ENCODE data around the gene CHST11.
"Not testable (repeated sequence)": the region's sequence is repeated elsewhere in the genome, so short reads cannot be mapped to it uniquely, and the experiment has no call there.

The CHST11 gene

DNA sequence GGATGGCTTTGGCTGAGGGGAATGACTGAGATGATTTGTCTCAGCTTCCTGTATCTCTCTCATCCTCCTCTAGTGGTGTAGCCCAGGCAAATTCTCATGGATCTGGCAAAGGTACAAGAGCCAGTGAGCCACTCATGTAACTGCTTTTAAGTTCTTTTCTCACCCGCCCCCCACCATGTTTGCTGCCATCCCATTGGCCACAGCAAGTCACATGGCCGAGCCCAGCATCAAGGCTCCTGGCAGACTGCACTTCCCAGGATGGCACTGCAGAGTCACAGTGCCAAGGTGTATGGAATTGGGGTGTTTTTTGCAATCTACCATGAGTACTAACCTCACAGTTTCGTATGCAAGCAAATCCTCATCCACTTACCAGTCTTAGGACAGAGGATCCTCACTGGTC, 50.9 kb downstream of the CHST11 start:
- peak; percentile 64 for DNase-seq

DNA sequence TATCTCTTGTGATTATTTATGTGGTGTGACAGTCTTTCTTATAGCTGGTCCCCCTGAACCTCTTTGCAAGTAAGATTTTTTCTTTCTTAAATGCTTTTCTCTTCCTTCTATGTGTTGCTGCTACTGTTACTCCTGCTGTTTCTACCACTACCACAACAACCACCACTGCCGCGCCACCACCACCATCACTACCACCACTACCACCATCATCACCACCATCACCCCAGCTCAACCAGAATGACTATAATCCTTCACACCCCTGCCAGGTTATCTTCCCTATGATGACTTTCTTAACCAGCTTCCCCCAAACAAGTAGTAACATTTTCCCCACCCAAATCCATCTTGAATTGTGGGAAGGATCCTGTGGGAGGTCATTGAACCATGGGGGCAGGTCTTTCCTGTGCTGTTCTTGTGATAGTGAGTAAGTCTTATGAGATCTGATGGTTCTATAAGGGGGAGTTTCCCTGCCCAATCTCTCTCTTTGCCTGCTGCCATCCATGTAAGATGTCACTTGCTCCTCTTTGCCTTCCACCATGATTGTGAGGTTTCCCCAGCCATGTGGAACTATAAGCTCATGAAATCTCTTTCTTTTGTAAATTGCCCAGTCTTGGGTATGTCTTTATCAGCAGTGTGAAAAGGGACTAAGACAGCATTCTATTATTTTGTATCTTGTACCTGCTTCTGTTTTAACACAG, 52.2 kb downstream of the CHST11 start:
- DNase-seq, result no peak

GRCh38 chr12:104510145-104510872, 53.6 kb downstream of the CHST11 start:
- no peak for DNase-seq

- no peak for DNase-seq
Observed at GRCh38 chr12:104510873-104511440, 54.2 kb downstream of the CHST11 start.

DNA sequence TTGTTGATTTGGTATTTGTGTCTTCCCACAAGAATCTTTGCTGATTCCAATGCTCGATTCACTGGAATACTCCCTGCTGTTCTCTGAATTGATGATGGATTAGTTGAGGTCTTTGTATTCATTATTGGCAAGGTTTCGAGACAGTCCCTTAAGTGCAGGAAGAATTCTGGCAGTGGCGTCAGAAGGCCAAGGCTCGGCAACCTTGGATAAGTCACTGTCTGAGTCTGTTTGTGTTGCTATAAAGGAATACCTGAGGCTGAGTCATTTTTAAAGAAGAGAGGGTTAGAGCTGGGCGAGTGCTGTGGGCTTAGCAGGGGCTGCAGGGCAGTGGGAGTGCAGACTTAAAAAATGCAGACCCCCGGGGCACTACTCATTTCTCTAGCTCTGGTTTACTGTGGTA, 56.9 kb downstream of the CHST11 start:
- no peak for DNase-seq

- DNase-seq, result no peak
Observed at GRCh38 chr12:104514092-104514810, 57.5 kb downstream of the CHST11 start.

DNA sequence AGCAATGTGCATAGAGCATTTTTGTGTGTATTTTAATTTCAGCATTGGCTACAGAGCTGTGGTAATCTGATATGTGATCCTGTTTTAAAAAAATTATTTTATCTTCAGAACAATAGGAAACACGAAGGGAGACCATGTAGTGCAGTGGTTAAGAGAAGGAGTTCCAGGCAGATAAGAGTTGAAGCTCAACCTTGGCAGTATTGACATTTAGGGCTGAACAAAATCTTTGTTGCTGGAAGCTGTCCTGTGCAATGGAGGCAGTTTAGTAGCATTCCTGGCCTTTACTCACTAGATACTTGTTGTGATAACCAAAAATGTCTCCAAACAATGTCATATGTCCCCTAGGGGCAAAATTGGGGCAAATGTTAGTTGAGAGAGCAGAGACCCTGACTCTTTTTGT, 59.2 kb downstream of the CHST11 start:
- no peak for DNase-seq

DNA sequence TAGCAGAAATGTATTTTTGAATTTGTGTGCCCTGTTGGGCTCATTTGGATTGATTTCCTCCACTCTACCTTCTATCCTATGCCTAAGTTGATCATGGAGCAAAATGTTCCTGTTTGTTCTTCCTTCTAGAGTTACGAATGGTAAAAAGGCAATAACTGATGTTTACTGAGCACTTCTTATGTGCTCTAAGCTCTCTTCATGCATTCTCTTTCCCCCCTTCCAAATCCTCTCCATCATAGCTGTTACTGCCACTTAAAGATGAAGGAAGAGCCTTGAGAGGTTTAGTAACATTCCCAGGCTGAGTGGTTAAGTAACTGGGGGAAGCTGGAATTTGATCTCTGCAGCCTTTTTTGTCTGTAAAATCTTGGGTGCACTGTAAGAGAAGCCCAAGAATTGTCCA, 60.1 kb downstream of the CHST11 start:
- DNase-seq, result no peak

DNA sequence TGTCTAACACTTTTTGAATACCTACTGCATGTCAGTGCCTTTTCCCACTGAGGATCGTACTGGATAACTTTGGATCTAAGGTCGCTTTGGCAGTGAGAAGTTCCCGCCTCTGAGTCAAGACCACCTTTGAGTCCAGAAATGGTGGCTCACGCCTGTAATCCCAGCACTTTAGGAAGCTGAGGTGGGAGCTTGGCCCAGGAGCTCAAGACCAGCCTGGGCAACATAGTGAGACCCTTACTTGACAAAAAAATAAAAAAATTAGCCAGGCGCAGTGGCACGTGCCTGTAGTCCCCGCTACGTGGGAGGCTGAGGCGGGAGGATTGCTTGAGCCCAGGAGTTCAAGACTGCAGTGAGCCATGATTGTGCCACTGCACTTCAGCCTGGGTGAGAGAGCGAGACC, 61.1 kb downstream of the CHST11 start:
- DNase-seq, result no peak

DNA sequence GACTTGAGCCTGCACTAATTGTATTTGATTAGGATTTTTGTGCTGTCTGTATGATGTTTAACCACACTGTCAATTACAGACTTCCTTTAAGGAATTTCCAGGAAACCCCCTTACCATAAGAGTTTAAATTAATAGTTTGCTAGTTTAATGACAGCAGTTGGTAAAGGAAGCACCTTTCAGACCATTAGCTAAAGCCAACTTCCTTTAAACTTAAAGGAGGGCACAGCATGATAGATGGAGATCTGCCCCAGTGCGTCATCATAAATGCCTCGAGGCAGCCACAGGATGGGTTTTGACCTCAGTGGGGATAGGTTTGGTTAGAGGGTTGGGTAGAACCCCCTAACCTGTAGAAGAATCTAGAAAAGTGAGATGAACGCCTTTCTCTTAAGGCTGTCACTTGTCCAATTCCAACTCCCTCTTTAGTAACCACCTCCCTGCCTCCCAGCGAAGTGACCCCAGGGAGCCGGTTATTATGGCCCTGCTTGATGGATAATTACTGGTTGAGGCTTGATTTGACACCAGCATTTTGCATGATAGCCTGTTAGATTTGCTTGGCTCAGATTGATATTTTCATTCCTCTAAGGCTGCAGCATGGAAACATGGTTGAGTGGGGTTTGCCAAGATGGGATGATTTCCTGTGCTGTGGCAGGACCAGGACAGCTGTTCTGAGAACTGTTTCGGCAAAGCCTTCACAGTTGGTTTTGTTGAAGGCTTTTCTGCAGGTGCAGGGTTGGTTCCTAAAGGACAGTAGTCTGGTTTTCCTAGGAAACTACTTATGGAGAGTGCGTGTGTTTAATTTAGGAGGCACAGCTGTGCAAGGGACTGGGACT, 62.7 kb downstream of the CHST11 start:
- DNase-seq, result no peak

- no peak for DNase-seq
Observed at GRCh38 chr12:104520242-104520900, 63.6 kb downstream of the CHST11 start.

GRCh38 chr12:104521731-104522130, 65.0 kb downstream of the CHST11 start:
- no peak for DNase-seq

DNA sequence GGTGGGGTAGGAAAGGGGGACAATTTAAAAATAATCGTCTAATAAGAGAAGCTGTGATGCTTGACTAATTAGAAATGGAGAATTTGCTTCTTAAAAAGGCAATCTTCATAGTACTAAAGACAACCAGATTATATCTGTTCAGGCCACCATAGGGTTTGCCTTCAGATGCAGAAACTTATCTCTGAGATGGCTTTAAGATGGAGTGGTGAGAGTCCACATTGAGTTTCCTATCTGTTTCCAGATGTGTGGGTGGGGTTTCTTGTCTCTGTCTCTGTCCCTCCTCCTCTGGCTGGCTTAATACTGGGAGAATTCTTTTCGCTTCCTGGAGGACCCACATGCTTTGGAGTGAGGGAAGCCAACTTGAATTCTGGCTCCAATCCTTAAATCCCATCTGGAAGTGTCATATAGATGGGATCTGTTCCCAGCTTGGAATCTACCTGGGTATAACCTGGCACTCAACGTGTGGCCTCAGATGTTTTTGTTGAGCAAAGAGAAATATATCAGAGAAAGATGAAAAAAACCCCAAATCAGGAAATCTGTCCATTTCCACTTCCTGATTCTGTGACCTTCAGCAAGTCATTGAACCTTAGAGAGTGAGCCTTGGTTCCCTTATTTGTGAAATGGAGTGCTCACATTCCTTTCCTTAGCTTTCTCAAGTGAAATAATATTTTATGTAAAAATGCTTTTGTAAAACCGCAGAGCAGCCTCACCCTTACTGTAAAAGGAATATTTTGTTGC, 66.4 kb downstream of the CHST11 start:
- DNase-seq, result no peak

- DNase-seq, result no peak
Observed at GRCh38 chr12:104524034-104524832, 67.5 kb downstream of the CHST11 start.

DNA sequence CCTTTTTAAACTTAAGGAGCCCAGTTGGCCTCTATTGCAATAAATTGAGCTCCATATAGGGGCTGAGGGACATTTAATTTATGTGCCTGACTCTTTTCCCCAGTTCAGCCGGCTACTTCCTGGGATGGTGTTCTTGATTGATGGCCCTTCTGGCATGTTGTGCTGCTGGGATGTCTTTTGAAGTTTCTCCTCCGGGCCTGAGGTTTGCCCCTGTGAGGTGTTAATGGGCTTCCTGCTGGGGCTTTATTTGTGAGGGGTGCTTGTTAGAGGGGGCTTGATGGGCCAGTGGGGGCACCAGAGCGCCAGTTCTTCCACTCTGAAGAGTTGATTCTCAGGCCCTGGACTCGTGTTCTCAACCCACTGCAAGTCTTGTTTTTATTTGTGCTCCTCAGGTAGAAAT, 69.6 kb downstream of the CHST11 start:
- DNase-seq, result no peak

- no peak for DNase-seq
Observed at GRCh38 chr12:104526751-104527150, 70.0 kb downstream of the CHST11 start.

- not testable (repeated sequence) for DNase-seq
Observed at GRCh38 chr12:104527653-104528052, 70.9 kb downstream of the CHST11 start.

DNA sequence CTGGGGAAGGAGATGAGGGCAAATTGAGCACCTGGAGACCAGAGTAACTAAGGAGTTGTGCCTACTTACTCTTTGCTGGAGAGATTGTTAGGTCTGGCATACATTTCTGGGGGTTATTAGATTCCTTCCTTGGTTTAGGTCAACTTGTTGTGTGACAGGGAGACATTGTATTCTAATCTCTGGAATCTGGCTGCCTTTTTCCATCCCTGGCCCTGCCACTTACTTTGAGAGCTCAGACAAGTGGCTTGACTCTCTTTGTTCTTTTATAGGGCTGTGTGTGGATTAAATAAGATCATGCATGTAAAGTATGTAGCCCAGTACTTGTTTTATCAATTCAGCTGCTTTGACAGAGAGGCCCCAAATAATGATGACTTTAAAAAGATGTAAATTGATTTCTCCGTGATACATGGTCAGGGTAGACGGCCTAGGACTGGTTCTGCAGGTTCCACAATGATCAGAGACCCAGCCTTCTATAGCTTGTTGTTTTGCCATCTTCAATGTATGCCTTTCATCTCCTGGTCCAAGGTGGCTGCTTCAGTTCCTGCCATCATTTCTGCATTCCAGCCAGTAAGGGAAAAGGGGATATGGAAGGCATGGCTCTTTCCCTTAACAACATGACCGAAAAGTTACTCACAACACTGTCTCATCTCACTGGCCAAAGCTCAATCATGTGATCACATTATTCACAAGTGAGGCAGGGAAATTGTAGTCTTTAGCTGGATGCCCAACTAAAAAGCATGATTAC, 72.6 kb downstream of the CHST11 start:
- DNase-seq, result no peak

DNA sequence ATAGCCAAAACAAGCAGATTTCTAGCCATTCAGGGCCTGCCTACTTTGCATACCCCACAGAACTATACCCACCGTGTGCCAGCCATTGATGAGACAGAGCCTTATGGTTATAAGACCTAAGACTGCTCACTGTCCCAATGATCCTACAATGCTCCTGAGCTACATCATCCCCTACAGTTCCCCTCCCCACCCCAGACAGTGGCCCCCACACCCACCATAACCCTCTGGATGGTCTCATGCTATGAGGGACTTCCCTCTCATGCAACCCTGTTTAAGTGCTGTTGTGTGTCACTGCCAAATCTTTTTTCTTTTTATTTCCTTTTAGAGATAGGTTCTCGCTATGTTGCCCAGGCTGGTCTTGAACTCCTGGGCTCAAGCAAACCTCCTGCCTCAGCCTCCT, 75.9 kb downstream of the CHST11 start:
- no peak for DNase-seq

- no peak for DNase-seq
Observed at GRCh38 chr12:104533134-104533533, 76.4 kb downstream of the CHST11 start.
